Left cardiac atrium (tissue), 2 donors: Measurements from ENCODE around the gene TLR2. TPM values are rescaled to one million over a fixed set of nuclear protein-coding genes. Genes with fewer than 3 reads are reported as not detected.

ENCODE experiments used
- total RNA-seq, 2 donors: library from RNA; stranded (reverse); fragmentation: NEBNext Ultra II Directional; extraction: Animal tissue kit (Norgen Biotek cat#: 25700); gene quantifications; one replicate each; pipeline ENCODE4 v1.2.1, GENCODE V29; 2021
- donor health status: DM: no; HTN: yes; CAD: no; lungs with severe emphysema.
- donor health status: DM: yes; HTN: yes; CAD: no.

TLR2 gene
- total RNA-seq, 2 donors from 2014 or later = 11.5 to 15.9 TPM

Other genes starting within 250 kb of the TLR2 start
- 10 to 100 TPM in 1 of 2 donors, 1 to 10 TPM in 1; 8.1 to 13.1 TPM for gene TMEM131L, start 217.9 kb upstream of the TLR2 start, total RNA-seq
- gene RNF175, start 75.7 kb downstream of the TLR2 start, total RNA-seq = 1 to 10 TPM; 5.9 to 7.7 TPM
- 1 to 10 TPM; 3.3 to 8.3 TPM for gene SFRP2, start 104.8 kb downstream of the TLR2 start, total RNA-seq